CD8-positive, alpha-beta memory T cell (primary cell): ENCODE data around the gene USP3. TPM values are rescaled to one million over a fixed set of nuclear protein-coding genes. Genes with fewer than 3 reads are reported as not detected.

Experiments
- CTCF ChIA-PET: fragments of 350-600 bp; sonication (Branson Sonifier 250); formaldehyde crosslinking; loops from one replicate; lab custom pipeline; 2021; ENCODE audit warnings: antibody characterized with exemption; lab: Charles Lee
- POLR2A ChIA-PET: fragments of 350-600 bp; sonication (Branson Sonifier 250); formaldehyde crosslinking; loops from one replicate; lab custom pipeline; 2021; ENCODE audit warnings: antibody characterized with exemption; lab: Charles Lee
- DNase-seq, 5 donors: peaks; one replicate each; pipeline versions ENCODE4 v3.0.0 to v3.0.0-alpha.2; 2020 to 2022; ENCODE audit warnings: mixed read lengths in 1 of 5
- H3K27ac ChIP-seq: one replicate; pipeline ENCODE4 v1.7.0; 2013; ENCODE audit warnings: low read depth, mild to moderate bottlenecking, low read length, moderate library complexity
- H3K27me3 ChIP-seq: 2 replicates; pipeline ENCODE4 v1.7.0; 2013; ENCODE audit warnings: low read length, mild to moderate bottlenecking; ENCODE audit not compliant: insufficient read depth, poor library complexity, severe bottlenecking
- H3K36me3 ChIP-seq: 2 replicates; pipeline ENCODE4 v1.7.0; 2013; ENCODE audit warnings: mild to moderate bottlenecking, low read length, moderate library complexity; ENCODE audit not compliant: insufficient read depth
- H3K4me1 ChIP-seq: 2 replicates; pipeline ENCODE4 v1.7.0; 2013; ENCODE audit warnings: mild to moderate bottlenecking, low read length, moderate library complexity; ENCODE audit not compliant: insufficient read depth
- H3K4me3 ChIP-seq: 2 replicates; pipeline ENCODE4 v1.7.0; 2013; ENCODE audit warnings: mild to moderate bottlenecking, low read length
- H3K9me3 ChIP-seq: 2 replicates; pipeline ENCODE4 v1.7.0; 2013; ENCODE audit warnings: mild to moderate bottlenecking, low read length
- H3K27ac Mint-ChIP-seq, 8 donors: one replicate each; pipeline ENCODE4 v1.8.0; 2020 to 2021; ENCODE audit warnings: mixed read lengths in 8 of 8, mild to moderate bottlenecking in 6 of 8, inconsistent platforms in 3 of 8, moderate library complexity in 3 of 8
- H3K27me3 Mint-ChIP-seq, 2 donors: one replicate each; pipeline ENCODE4 v1.8.0; 2020 to 2021; ENCODE audit warnings: mixed read lengths in 2 of 2, mild to moderate bottlenecking in 1 of 2, moderate library complexity in 1 of 2
- H3K36me3 Mint-ChIP-seq, 3 donors: one replicate each; pipeline ENCODE4 v1.8.0; 2020 to 2021; ENCODE audit warnings: mixed read lengths in 3 of 3, inconsistent platforms in 1 of 3, mild to moderate bottlenecking in 1 of 3
- H3K4me1 Mint-ChIP-seq, 3 donors: one replicate each; pipeline ENCODE4 v1.8.0; 2020 to 2021; ENCODE audit warnings: mixed read lengths in 3 of 3, inconsistent platforms in 1 of 3, mild to moderate bottlenecking in 1 of 3
- H3K4me3 Mint-ChIP-seq, 7 donors: one replicate each; pipeline ENCODE4 v1.8.0; 2020 to 2021; ENCODE audit warnings: mixed read lengths in 7 of 7, mild to moderate bottlenecking in 6 of 7, moderate library complexity in 4 of 7, inconsistent platforms in 2 of 7
- H3K9me3 Mint-ChIP-seq, 5 donors: one replicate each; pipeline ENCODE4 v1.8.0; 2020 to 2022; ENCODE audit warnings: mixed read lengths in 5 of 5, mild to moderate bottlenecking in 3 of 5, moderate library complexity in 2 of 5, inconsistent platforms in 1 of 5
- polyA plus RNA-seq: library from polyadenylated mRNA; unstranded; fragments of 300-500 nt; fragmentation: Illumina TruSeq; gene quantifications from one replicate; pipeline ENCODE4 v1.2.3, GENCODE V29; 2021
- total RNA-seq, 2 experiments: library from RNA; stranded (reverse); gene quantifications; one replicate each; pipeline ENCODE4 v1.2.3, GENCODE V29; 2021

Gene USP3
- total and polyA plus RNA-seq, 3 experiments from 2014 or later: 36.6 to 50.7 (median 38.0) TPM

GRCh38 chr15:63480441-63480821, 24.0 kb upstream of the USP3 start:
- ChIA-PET POLR2A (interaction anchor here (1.2 to 1.7 kb wide), 3 partner anchors 16 to 24 kb away, joined by 4 to 25 read pairs (median 17); partner anchors contain the start of gene USP3), CTCF (interaction anchor here (0.8 to 9.5 kb wide), 4 partner anchors 18 to 31 kb away, joined by 3 to 115 read pairs (median 8); partner anchors contain the start of gene USP3)
- H3K4me1 ChIP-seq: peaks cover 75% of the 10 kb centered on the region
- H3K27ac ChIP-seq: peak overlapping the region; percentile 14
- H3K9me3 ChIP-seq: no peaks in the 10 kb centered on the region
- peaks cover 53 to 78% (median 78%) of the 10 kb centered on the region in 3 donors for H3K4me1 Mint-ChIP-seq
- no peaks in the 10 kb centered on the region for H3K27me3 ChIP-seq
- peak overlapping the region in 4 of 7 donors; percentile 53 to 80 (median 72) for H3K4me3 Mint-ChIP-seq
- no peaks in the 10 kb centered on the region for H3K36me3 ChIP-seq
- no peak for DNase-seq
- peak overlapping the region; percentile 90 to 100 (median 99) for H3K27ac Mint-ChIP-seq
- peak overlapping the region; percentile 10 for H3K4me3 ChIP-seq
- no peaks in the 10 kb centered on the region for H3K27me3 Mint-ChIP-seq
- no peaks in the 10 kb centered on the region for H3K9me3 Mint-ChIP-seq
- H3K36me3 Mint-ChIP-seq: no peaks in the 10 kb centered on the region

GRCh38 chr15:63481105-63481810, 23.1 kb upstream of the USP3 start:
- Mint-ChIP-seq H3K4me1 (peaks cover 54 to 76% (median 75%) of the 10 kb centered on the region in 3 donors), H3K36me3 (no peaks in the 10 kb centered on the region), H3K9me3 (no peaks in the 10 kb centered on the region), H3K27ac (peak overlapping the region; percentile 90 to 100 (median 99)), H3K27me3 (no peaks in the 10 kb centered on the region), H3K4me3 (peak overlapping the region in 2 of 7 donors; percentile 10 to 72)
- no peaks in the 10 kb centered on the region for H3K9me3 ChIP-seq
- peaks cover 80% of the 10 kb centered on the region for H3K4me1 ChIP-seq
- POLR2A ChIA-PET: interaction anchor here (3.8 kb wide), 1 partner anchor 23 kb away, joined by 29 read pairs; the partner anchor contains the start of gene USP3
- H3K36me3 ChIP-seq: no peaks in the 10 kb centered on the region
- H3K27me3 ChIP-seq: no peaks in the 10 kb centered on the region
- DNase-seq: no peak
- no peak overlapping the region for H3K4me3 ChIP-seq
- CTCF ChIA-PET: interaction anchor here (1.2 to 9.5 kb wide), 7 partner anchors 15 to 120 kb away, joined by 4 to 115 read pairs (median 6); partner anchors contain the start of gene USP3
- no peak overlapping the region for H3K27ac ChIP-seq

GRCh38 chr15:63482874-63483323, 21.5 kb upstream of the USP3 start:
- ChIA-PET POLR2A (interaction anchor here (0.6 to 3.8 kb wide), 4 partner anchors 9 to 22 kb away, joined by 3 to 29 read pairs (median 8); partner anchors contain the start of gene USP3), CTCF (interaction anchor here (0.6 to 9.5 kb wide), 10 partner anchors 8 to 118 kb away, joined by 3 to 115 read pairs (median 5); partner anchors contain the start of gene USP3)
- Histone ChIP-seq H3K27me3 (no peaks in the 10 kb centered on the region), H3K9me3 (no peaks in the 10 kb centered on the region), H3K27ac (no peak overlapping the region), H3K36me3 (no peaks in the 10 kb centered on the region), H3K4me1 (peaks cover 87% of the 10 kb centered on the region), H3K4me3 (no peak overlapping the region)
- Mint-ChIP-seq H3K4me1 (peaks cover 61 to 86% (median 84%) of the 10 kb centered on the region in 3 donors), H3K4me3 (no peak overlapping the region), H3K27ac (peak overlapping the region in 4 of 8 donors; percentile 3 to 85 (median 66)), H3K9me3 (no peaks in the 10 kb centered on the region), H3K27me3 (no peaks in the 10 kb centered on the region), H3K36me3 (no peaks in the 10 kb centered on the region)
- no peak for DNase-seq

- ChIA-PET POLR2A (interaction anchor here (0.6 to 3.8 kb wide), 3 partner anchors 8 to 21 kb away, joined by 3 to 29 read pairs (median 13); partner anchors contain the start of gene USP3), CTCF (interaction anchor here (0.7 to 9.5 kb wide), 8 partner anchors 10 to 64 kb away, joined by 3 to 115 read pairs (median 6); partner anchors contain the start of gene USP3)
- no peaks in the 10 kb centered on the region for H3K27me3 Mint-ChIP-seq
- H3K4me1 Mint-ChIP-seq: peaks cover 56 to 82% (median 81%) of the 10 kb centered on the region in 3 donors
- no peak overlapping the region for H3K27ac ChIP-seq
- H3K4me3 ChIP-seq: no peak overlapping the region
- no peaks in the 10 kb centered on the region for H3K9me3 Mint-ChIP-seq
- no peaks in the 10 kb centered on the region for H3K9me3 ChIP-seq
- H3K4me1 ChIP-seq: peaks cover 83% of the 10 kb centered on the region
- peak overlapping the region; percentile 4 to 73 (median 45) for H3K4me3 Mint-ChIP-seq
- H3K36me3 Mint-ChIP-seq: no peaks in the 10 kb centered on the region
- H3K27ac Mint-ChIP-seq: peak overlapping the region; percentile 67 to 96 (median 85)
- no peaks in the 10 kb centered on the region for H3K27me3 ChIP-seq
- no peaks in the 10 kb centered on the region for H3K36me3 ChIP-seq
- DNase-seq: no peak
Measured at GRCh38 chr15:63483521-63484371, 20.6 kb upstream of the USP3 start.

- no peak for DNase-seq
- ChIA-PET POLR2A (interaction anchor here (0.6 to 3.8 kb wide), 5 partner anchors 13 to 952 kb away, joined by 3 to 29 read pairs (median 8); partner anchors contain the start of gene USP3), CTCF (interaction anchor here (1.5 to 9.5 kb wide), 5 partner anchors 9 to 21 kb away, joined by 6 to 115 read pairs (median 7); partner anchors contain the start of gene USP3)
- Mint-ChIP-seq H3K9me3 (no peaks in the 10 kb centered on the region), H3K27ac (peak overlapping the region; percentile 67 to 96 (median 85)), H3K4me3 (peak overlapping the region in 6 of 7 donors; percentile 13 to 70 (median 46)), H3K27me3 (no peaks in the 10 kb centered on the region), H3K4me1 (peaks cover 49 to 73% (median 72%) of the 10 kb centered on the region in 3 donors), H3K36me3 (no peaks in the 10 kb centered on the region)
- Histone ChIP-seq H3K9me3 (no peaks in the 10 kb centered on the region), H3K4me3 (no peak overlapping the region), H3K27ac (no peak overlapping the region), H3K27me3 (no peaks in the 10 kb centered on the region), H3K4me1 (peaks cover 75% of the 10 kb centered on the region), H3K36me3 (no peaks in the 10 kb centered on the region)
Measured at GRCh38 chr15:63484433-63485186, 19.8 kb upstream of the USP3 start.

GRCh38 chr15:63487076-63487757, 17.2 kb upstream of the USP3 start:
- no peak overlapping the region for H3K27ac ChIP-seq
- Mint-ChIP-seq H3K27ac (peak overlapping the region in 6 of 8 donors; percentile 78 to 92 (median 89)), H3K36me3 (peaks cover 0 to 2% (median 0%) of the 10 kb centered on the region in 3 donors), H3K9me3 (no peaks in the 10 kb centered on the region), H3K4me1 (peaks cover 41 to 66% (median 66%) of the 10 kb centered on the region in 3 donors), H3K27me3 (no peaks in the 10 kb centered on the region), H3K4me3 (peak overlapping the region in 6 of 7 donors; percentile 49 to 79 (median 67))
- ChIA-PET CTCF (interaction anchor here (0.6 to 5.3 kb wide), 32 partner anchors 10 to 665 kb away, joined by 3 to 113 read pairs (median 4); partner anchors contain the start of genes SNX22 and USP3), POLR2A (interaction anchor here (1.0 to 2.9 kb wide), 6 partner anchors 10 to 21 kb away, joined by 3 to 33 read pairs (median 8); partner anchors contain the start of gene USP3)
- peak; percentile 78 to 91 (median 83) for DNase-seq
- no peaks in the 10 kb centered on the region for H3K27me3 ChIP-seq
- no peaks in the 10 kb centered on the region for H3K36me3 ChIP-seq
- peaks cover 60% of the 10 kb centered on the region for H3K4me1 ChIP-seq
- no peaks in the 10 kb centered on the region for H3K9me3 ChIP-seq
- H3K4me3 ChIP-seq: no peak overlapping the region
